Breast epithelium (tissue), 4 donors: ENCODE data around the gene MRPL52. TPM values are rescaled to one million over a fixed set of nuclear protein-coding genes. Genes with fewer than 3 reads are reported as not detected.

Experiments used
- DNase-seq, 2 donors: peaks; one replicate each; pipeline ENCODE4 v3.0.0-alpha.2; 2019; ENCODE audit warnings: low spot score in 2 of 2
- H3K27ac ChIP-seq, 2 donors: fragments of 200-600 bp; sonication (generic) in 1 of 2; one replicate each; pipeline ENCODE4 v1.5.1; 2016 to 2019; ENCODE audit warnings: mild to moderate bottlenecking in 1 of 2
- H3K27me3 ChIP-seq, 2 donors: fragments of 200-600 bp; sonication (generic) in 1 of 2; one replicate each; pipeline versions ENCODE4 v1.5.1 to v1.6.0; 2017 to 2019; ENCODE audit warnings: control low read depth in 1 of 2, mild to moderate bottlenecking in 1 of 2
- H3K36me3 ChIP-seq: fragments of 200-600 bp; one replicate; pipeline ENCODE4 v1.5.1; 2019
- H3K4me1 ChIP-seq, 2 donors: fragments of 200-600 bp; sonication (generic); one replicate each; pipeline ENCODE4 v1.5.1; 2016 to 2019; ENCODE audit warnings: control low read depth in 1 of 2
- H3K4me3 ChIP-seq, 3 donors: fragments of 200-600 bp; sonication (generic); 1 replicate in 2 of 3; 2 replicates in 1 of 3; pipeline ENCODE4 v1.5.1; 2016 to 2019; ENCODE audit warnings: mild to moderate bottlenecking in 3 of 3, moderate library complexity in 2 of 3
- H3K9me3 ChIP-seq, 2 donors: fragments of 200-600 bp; sonication (generic) in 1 of 2; one replicate each; pipeline ENCODE4 v1.5.1; 2016 to 2019; ENCODE audit warnings: control low read depth in 1 of 2
- CTCF ChIP-seq, 3 donors: fragments of 450-650 bp; IDR thresholded peaks; one replicate each; pipeline ENCODE4 v1.5.1; 2016 to 2017; ENCODE audit warnings: antibody characterized with exemption in 3 of 3, mild to moderate bottlenecking in 3 of 3, moderate library complexity in 3 of 3
- POLR2A ChIP-seq: fragments of 450-650 bp; IDR thresholded peaks from one replicate; pipeline ENCODE4 v1.6.1; 2016; ENCODE audit warnings: antibody characterized with exemption, mild to moderate bottlenecking, moderate library complexity
- POLR2AphosphoS5 ChIP-seq, 3 donors: sonication (generic); formaldehyde crosslinking; IDR thresholded peaks; one replicate each; pipeline ENCODE4 v1.6.1; 2017; ENCODE audit warnings: antibody characterized with exemption in 3 of 3
- intact Hi-C: fragments of 100-400 bp; cut with DNase I; formaldehyde crosslinking; loops from one replicate; pipeline ENCODE4 v1.15.1; 2023; ENCODE audit warnings: low total_unique reads
- total RNA-seq, 3 donors: library from RNA; depleted of rRNA; stranded (reverse); fragments of >200 nt; gene quantifications; one replicate each; pipeline ENCODE4 v1.1.0, GENCODE V29; 2016

MRPL52 gene
- total RNA-seq = 10 to 100 TPM; 22.7 to 39.4 (median 34.7) TPM

DNA sequence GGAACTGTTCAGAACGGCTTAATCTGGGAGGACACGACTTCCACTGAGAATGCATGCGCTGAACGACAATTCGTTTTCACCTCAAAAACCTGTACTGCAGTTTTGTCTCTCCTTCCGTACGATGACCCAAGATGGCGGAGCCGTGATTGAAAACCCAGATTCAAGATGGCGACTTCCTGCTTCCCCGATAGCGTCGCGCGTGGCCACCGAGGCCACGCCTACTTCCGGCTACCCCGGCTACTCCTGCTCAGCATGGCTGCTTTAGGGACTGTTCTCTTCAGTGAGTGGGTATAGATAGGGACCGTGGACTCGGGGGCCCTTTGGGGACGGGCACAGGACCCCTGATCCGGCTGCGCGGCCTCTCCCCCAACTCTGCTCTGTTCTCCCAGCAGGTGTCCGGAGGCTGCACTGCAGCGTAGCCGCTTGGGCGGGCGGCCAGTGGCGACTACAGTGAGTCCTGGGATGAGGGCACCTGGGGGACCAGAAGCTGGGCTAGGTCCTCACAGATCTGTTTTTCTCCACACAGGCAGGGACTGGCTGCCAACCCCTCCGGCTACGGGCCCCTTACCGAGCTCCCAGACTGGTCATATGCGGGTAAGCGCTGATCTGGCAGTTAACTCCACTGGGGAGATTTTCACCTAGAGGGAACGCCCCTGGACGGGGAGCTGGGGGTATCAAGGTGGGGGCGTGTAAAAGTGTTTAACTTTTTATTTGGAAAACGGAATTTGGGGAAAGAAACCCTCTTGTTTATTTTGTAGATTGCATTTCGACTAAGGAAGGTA lies at the start of gene MRPL52:
TSS of gene MRPL52 (plus strand) at position 227 of the 782 bp plus-strand sequence. CDS start at position 253, 26 bp downstream.
- DNase-seq = peak; percentile 87
- H3K4me3 ChIP-seq = peak within 1 kb of the TSS; percentile 68 to 89 (median 87)
- TF ChIP-seq CTCF (IDR thresholded peaks at IDR 0.05) (no peak), POLR2AphosphoS5 (IDR thresholded peaks at IDR 0.05) (peak; percentile 38 to 51 (median 44)), POLR2A (no peak)
- H3K9me3 ChIP-seq = no peaks in the 10 kb centered on the region
- peaks cover 0 to 6% of the 10 kb centered on the region in 2 donors for H3K4me1 ChIP-seq
- H3K27ac ChIP-seq = peak within 1 kb of the TSS; percentile 82 to 83
- H3K36me3 ChIP-seq = no peaks in the 10 kb centered on the region
- intact Hi-C loops = no loop called here
- H3K27me3 ChIP-seq = no peaks in the 10 kb centered on the region

- intact Hi-C loops = no loop called here
- H3K9me3 ChIP-seq = no peaks in the 10 kb centered on the region
- H3K4me3 ChIP-seq = no peak overlapping the region
- H3K36me3 ChIP-seq = no peaks in the 10 kb centered on the region
- H3K27me3 ChIP-seq = no peaks in the 10 kb centered on the region
- no peak for DNase-seq
- H3K27ac ChIP-seq = no peak overlapping the region
- no peaks in the 10 kb centered on the region for H3K4me1 ChIP-seq
- TF ChIP-seq POLR2A (no peak), CTCF (IDR thresholded peaks at IDR 0.05) (no peak), POLR2AphosphoS5 (IDR thresholded peaks at IDR 0.05) (no peak)
Observed at GRCh38 chr14:22780105-22780679, 49.5 kb upstream of the MRPL52 start.

- Histone ChIP-seq H3K4me1 (no peaks in the 10 kb centered on the region), H3K36me3 (no peaks in the 10 kb centered on the region), H3K9me3 (no peaks in the 10 kb centered on the region), H3K27ac (no peak overlapping the region), H3K27me3 (no peaks in the 10 kb centered on the region), H3K4me3 (no peak overlapping the region)
- no peak for DNase-seq
- intact Hi-C loops = no loop called here
- TF ChIP-seq CTCF (IDR thresholded peaks at IDR 0.05) (no peak), POLR2AphosphoS5 (IDR thresholded peaks at IDR 0.05) (no peak), POLR2A (no peak)
Observed at GRCh38 chr14:22780941-22781300, 48.8 kb upstream of the MRPL52 start.

DNA sequence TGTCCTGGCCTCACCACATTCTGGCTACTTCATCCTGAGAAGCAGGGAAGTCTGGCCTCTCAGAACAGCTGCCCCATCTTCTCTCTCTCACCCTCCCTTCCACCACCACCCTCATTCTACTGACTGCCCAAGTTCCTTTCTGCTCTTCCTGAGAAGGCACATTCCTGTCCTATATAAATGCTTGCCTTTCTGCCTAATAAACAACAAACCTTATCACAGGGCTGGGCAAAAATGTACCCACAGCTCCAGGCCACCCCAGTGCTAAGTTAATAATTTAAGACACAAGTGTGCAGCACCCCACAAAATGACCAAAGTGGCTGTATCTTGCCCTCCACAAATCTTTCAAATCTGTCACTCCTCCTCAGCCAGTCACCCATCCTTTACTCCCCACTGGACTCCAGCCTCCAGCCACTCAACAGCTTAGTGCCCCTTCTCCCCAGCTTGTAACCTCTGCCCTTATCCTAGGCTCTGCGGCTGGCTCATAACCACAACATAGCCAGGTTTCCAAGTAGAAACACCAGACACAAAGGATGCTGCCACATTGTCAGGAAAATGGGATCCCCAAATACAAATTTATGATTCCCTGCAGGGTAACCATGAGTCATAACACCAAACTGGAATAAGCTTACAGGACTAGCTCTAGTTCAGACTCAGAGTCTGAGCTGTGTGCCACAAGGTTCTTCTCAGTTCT lies 48.2 kb upstream of the MRPL52 start:
- H3K27ac ChIP-seq = no peak overlapping the region
- no peak overlapping the region for H3K4me3 ChIP-seq

More for the DNA sequence above, 48.2 kb upstream of the MRPL52 start:
- Histone ChIP-seq H3K27me3 (no peaks in the 10 kb centered on the region), H3K4me1 (no peaks in the 10 kb centered on the region), H3K9me3 (no peaks in the 10 kb centered on the region), H3K36me3 (no peaks in the 10 kb centered on the region)
- TF ChIP-seq POLR2A (no peak), CTCF (IDR thresholded peaks at IDR 0.05) (no peak), POLR2AphosphoS5 (IDR thresholded peaks at IDR 0.05) (no peak)
- intact Hi-C loops = no loop called here
- no peak for DNase-seq
